Gastrocnemius medialis (tissue), 4 donors: ENCODE results near the gene MAP7. TPM values are rescaled to one million over a fixed set of nuclear protein-coding genes. Genes with fewer than 3 reads are reported as not detected.

Source experiments
- ATAC-seq, 2 donors: fragments of 150-250 bp; one replicate each; pipeline ENCODE4 v1.9.1; 2016
- DNase-seq, 2 donors: peaks; one replicate each; pipeline ENCODE4 v3.0.0-alpha.2; 2019
- H3K27ac ChIP-seq, 4 donors: fragments of 200-600 bp; sonication (generic); 1 replicate in 1 of 4; 2 replicates in 3 of 4; pipeline ENCODE4 v1.5.1; 2016 to 2018; ENCODE audit warnings: mild to moderate bottlenecking in 2 of 4, moderate library complexity in 1 of 4
- H3K27me3 ChIP-seq, 3 donors: fragments of 200-600 bp; sonication (generic) in 2 of 3; 1 replicate in 1 of 3; 2 replicates in 2 of 3; pipeline versions ENCODE4 v1.5.1 to v1.6.0; 2016 to 2019; ENCODE audit warnings: mild to moderate bottlenecking in 1 of 3, moderate library complexity in 1 of 3
- H3K36me3 ChIP-seq, 2 donors: fragments of 200-600 bp; sonication (generic) in 1 of 2; one replicate each; pipeline ENCODE4 v1.5.1; 2017 to 2018
- H3K4me1 ChIP-seq, 2 donors: fragments of 200-600 bp; sonication (generic) in 1 of 2; one replicate each; pipeline ENCODE4 v1.5.1; 2016 to 2017; ENCODE audit warnings: mild to moderate bottlenecking in 2 of 2
- H3K4me3 ChIP-seq, 4 donors: fragments of 200-600 bp; sonication (generic) in 3 of 4; 1 replicate in 1 of 4; 2 replicates in 3 of 4; pipeline ENCODE4 v1.5.1; 2016 to 2019; ENCODE audit warnings: mild to moderate bottlenecking in 2 of 4
- H3K9me3 ChIP-seq, 3 donors: fragments of 200-600 bp; sonication (generic) in 2 of 3; 1 replicate in 1 of 3; 2 replicates in 2 of 3; pipeline ENCODE4 v1.5.1; 2016 to 2019
- POLR2A ChIP-seq, 2 donors: fragments of 450-650 bp; IDR thresholded peaks; one replicate each; pipeline ENCODE4 v1.6.1; 2017; ENCODE audit warnings: antibody characterized with exemption in 2 of 2, mild to moderate bottlenecking in 2 of 2, moderate library complexity in 2 of 2
- in situ Hi-C, 4 donors: fragments of 200-750 bp; cut with MboI; loops; one replicate each; pipeline versions ENCODE4 v1.15.0 to v1.8.0; 2017; ENCODE audit warnings: low sequenced_read_pairs in 4 of 4
- intact Hi-C: fragments of 100-400 bp; cut with DNase I; formaldehyde crosslinking; loops from one replicate; pipeline ENCODE4 v1.15.1; 2023; ENCODE audit warnings: low total_unique reads
- total RNA-seq, 4 donors: library from RNA; depleted of rRNA; stranded (reverse); fragments of >200 nt; gene quantifications; one replicate each; pipeline versions ENCODE4 v1.1.0 to v1.2.3, GENCODE V29; 2016
- TF ChIP-seq, protein P1 (sequence below), 5 experiments: fragments of 450-650 bp in 3 of 5; fragments of 200-600 bp in 2 of 5; sonication (generic) in 2 of 5; IDR thresholded peaks in 4 of 5; conservative IDR thresholded peaks in 1 of 5; 1 replicate in 4 of 5; 2 replicates in 1 of 5; pipeline ENCODE4 v1.5.1; 2016 to 2019; ENCODE audit warnings: antibody characterized with exemption in 5 of 5, mild to moderate bottlenecking in 3 of 5, moderate library complexity in 3 of 5

The MAP7 gene
- total RNA-seq, 4 donors from 2014 or later = 0.22 to 0.56 (median 0.39) TPM

- H3K27me3 ChIP-seq = no peaks in the 10 kb centered on the region
- no peak overlapping the region for H3K4me3 ChIP-seq
- no peaks in the 10 kb centered on the region for H3K9me3 ChIP-seq
- in situ Hi-C loops = no loop called here
- no peak for DNase-seq
- peaks cover 0 to 24% of the 10 kb centered on the region in 2 donors for H3K36me3 ChIP-seq
- intact Hi-C loops = no loop called here
- TF ChIP-seq POLR2A (IDR thresholded peaks at IDR 0.05) = no peak
- TF ChIP-seq, protein P1, sequence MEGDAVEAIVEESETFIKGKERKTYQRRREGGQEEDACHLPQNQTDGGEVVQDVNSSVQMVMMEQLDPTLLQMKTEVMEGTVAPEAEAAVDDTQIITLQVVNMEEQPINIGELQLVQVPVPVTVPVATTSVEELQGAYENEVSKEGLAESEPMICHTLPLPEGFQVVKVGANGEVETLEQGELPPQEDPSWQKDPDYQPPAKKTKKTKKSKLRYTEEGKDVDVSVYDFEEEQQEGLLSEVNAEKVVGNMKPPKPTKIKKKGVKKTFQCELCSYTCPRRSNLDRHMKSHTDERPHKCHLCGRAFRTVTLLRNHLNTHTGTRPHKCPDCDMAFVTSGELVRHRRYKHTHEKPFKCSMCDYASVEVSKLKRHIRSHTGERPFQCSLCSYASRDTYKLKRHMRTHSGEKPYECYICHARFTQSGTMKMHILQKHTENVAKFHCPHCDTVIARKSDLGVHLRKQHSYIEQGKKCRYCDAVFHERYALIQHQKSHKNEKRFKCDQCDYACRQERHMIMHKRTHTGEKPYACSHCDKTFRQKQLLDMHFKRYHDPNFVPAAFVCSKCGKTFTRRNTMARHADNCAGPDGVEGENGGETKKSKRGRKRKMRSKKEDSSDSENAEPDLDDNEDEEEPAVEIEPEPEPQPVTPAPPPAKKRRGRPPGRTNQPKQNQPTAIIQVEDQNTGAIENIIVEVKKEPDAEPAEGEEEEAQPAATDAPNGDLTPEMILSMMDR (IDR thresholded peaks at IDR 0.05 in 4 of 5, conservative IDR thresholded peaks at IDR 0.05 in 1 of 5) = no peak
- no peaks in the 10 kb centered on the region for H3K4me1 ChIP-seq
- ATAC-seq = no peak
- no peak overlapping the region for H3K27ac ChIP-seq
Measured at GRCh38 chr6:136576821-136577220, 26.6 kb upstream of the MAP7 start.

DNA sequence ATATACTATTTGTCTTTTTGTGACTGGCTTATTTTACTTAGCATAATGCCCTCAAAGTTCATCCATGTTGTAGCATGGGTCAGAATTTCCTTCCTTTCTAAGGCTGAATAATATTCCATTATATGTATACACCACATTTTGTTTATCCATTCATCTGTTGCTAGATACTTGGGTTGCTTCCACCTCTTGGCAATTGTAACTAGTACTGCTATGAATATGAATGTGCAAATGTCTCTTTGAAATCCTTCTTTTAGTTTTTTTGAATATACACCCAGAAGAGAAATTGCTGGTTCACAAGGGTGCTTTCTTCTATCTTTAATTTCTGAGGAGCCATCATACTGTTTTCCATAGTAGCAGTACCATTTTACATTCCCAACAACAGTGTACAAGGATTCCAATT is 21.3 kb upstream of the MAP7 start:
- in situ Hi-C loops (no loop called here), intact Hi-C loops (no loop called here)
- DNase-seq = no peak
- Histone ChIP-seq H3K4me3 (no peak overlapping the region), H3K27ac (no peak overlapping the region), H3K9me3 (peaks cover 0 to 6% (median 0%) of the 10 kb centered on the region in 3 donors), H3K4me1 (no peaks in the 10 kb centered on the region), H3K36me3 (peaks cover 0 to 8% of the 10 kb centered on the region in 2 donors), H3K27me3 (no peaks in the 10 kb centered on the region)
- TF ChIP-seq, protein P1 (IDR thresholded peaks at IDR 0.05 in 4 of 5, conservative IDR thresholded peaks at IDR 0.05 in 1 of 5) = no peak
- no peak for TF ChIP-seq POLR2A (IDR thresholded peaks at IDR 0.05)
- ATAC-seq = no peak

DNA sequence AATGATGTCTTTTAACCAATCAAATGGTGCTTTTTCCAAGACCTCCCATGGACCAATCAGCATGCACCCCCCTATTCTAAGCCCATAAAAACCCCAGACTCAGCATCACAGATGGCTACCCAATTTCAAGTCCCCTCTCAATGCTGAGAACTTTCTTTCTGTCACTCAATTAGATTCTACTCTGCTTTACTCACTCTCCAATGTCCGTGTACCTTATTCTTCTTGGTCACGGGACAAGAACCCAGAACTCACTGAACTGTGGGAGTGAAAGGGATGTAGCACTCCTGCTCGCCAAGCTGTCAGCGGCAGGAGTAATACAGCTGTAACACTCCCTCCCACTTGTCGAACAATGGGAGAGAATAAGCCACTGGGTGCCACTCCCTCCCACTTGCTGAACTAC is 20.8 kb upstream of the MAP7 start:
- no peak overlapping the region for H3K4me3 ChIP-seq
- no peaks in the 10 kb centered on the region for H3K4me1 ChIP-seq
- H3K9me3 ChIP-seq = peaks cover 0 to 6% (median 0%) of the 10 kb centered on the region in 3 donors
- in situ Hi-C loops = no loop called here
- ATAC-seq = no peak
- TF ChIP-seq POLR2A (IDR thresholded peaks at IDR 0.05) = no peak
- TF ChIP-seq, protein P1 (IDR thresholded peaks at IDR 0.05 in 4 of 5, conservative IDR thresholded peaks at IDR 0.05 in 1 of 5) = no peak
- no peak for DNase-seq
- intact Hi-C loops = no loop called here
- H3K27ac ChIP-seq = no peak overlapping the region
- peaks cover 0 to 6% of the 10 kb centered on the region in 2 donors for H3K36me3 ChIP-seq
- no peaks in the 10 kb centered on the region for H3K27me3 ChIP-seq

DNA sequence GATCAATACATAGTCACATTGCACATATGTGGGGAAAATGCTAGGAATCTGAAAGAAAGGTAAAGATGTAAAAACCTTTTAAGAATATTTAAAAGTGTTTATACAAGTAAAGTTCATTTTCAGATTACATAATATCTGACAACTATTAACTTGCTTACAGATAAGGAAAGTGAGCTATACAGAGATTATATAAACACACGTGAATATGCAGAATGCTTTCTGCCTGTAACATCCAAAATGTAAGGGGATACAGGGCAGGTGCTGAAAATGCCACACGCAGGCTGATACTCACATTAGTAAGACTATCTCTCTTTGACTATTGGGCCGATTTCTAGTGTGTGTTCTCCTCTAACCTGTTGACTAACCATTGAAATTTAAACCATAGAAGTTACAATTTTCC is 17.9 kb upstream of the MAP7 start:
- in situ Hi-C loops = no loop called here
- H3K27ac ChIP-seq = no peak overlapping the region
- H3K4me3 ChIP-seq = no peak overlapping the region
- H3K27me3 ChIP-seq = no peaks in the 10 kb centered on the region
- DNase-seq = no peak
- TF ChIP-seq, protein P1 (IDR thresholded peaks at IDR 0.05 in 4 of 5, conservative IDR thresholded peaks at IDR 0.05 in 1 of 5) = no peak
- no peak for TF ChIP-seq POLR2A (IDR thresholded peaks at IDR 0.05)
- intact Hi-C loops = no loop called here
- peaks cover 0 to 6% (median 0%) of the 10 kb centered on the region in 3 donors for H3K9me3 ChIP-seq
- H3K4me1 ChIP-seq = no peaks in the 10 kb centered on the region
- no peak for ATAC-seq
- H3K36me3 ChIP-seq = no peaks in the 10 kb centered on the region

DNA sequence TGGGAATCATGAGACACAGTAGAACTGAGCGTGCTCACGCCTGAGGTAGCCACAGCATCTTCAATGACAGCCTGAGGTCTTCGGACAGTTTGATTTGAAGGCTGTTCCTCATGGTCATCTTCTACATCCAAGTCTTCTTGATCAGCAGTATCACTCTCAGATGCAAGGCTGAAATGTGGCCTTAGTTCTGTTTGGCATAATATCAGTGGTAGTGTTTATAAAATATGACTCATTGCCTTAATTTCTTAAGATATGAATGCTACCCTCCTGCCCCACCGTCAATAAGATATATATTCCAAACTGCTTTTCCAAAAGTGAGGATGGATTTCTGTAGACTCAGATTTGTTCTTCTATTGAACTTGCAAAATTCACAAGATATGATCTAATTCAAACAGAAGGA is 17.5 kb upstream of the MAP7 start:
- in situ Hi-C loops = no loop called here

More for the DNA sequence above, 17.5 kb upstream of the MAP7 start:
- intact Hi-C loops = no loop called here
- H3K27ac ChIP-seq = no peak overlapping the region
- DNase-seq (no peak), ATAC-seq (no peak)
- H3K9me3 ChIP-seq = peaks cover 0 to 6% (median 0%) of the 10 kb centered on the region in 3 donors
- no peaks in the 10 kb centered on the region for H3K27me3 ChIP-seq
- H3K36me3 ChIP-seq = no peaks in the 10 kb centered on the region
- no peak overlapping the region for H3K4me3 ChIP-seq
- no peak for TF ChIP-seq POLR2A (IDR thresholded peaks at IDR 0.05)
- TF ChIP-seq, protein P1 (IDR thresholded peaks at IDR 0.05 in 4 of 5, conservative IDR thresholded peaks at IDR 0.05 in 1 of 5) = no peak
- no peaks in the 10 kb centered on the region for H3K4me1 ChIP-seq
